ENCODE data around the gene DCC. TPM values are rescaled to one million over a fixed set of nuclear protein-coding genes. Genes with fewer than 3 reads are reported as not detected.

The DCC gene
- polyA plus RNA-seq, 2 of the 4 experiments (the other 2 are of a cell fraction) = 0.12 TPM; not detected in 1

- H3K4me3 ChIP-seq = no peak overlapping the region
- no peak overlapping the region for H3K27ac ChIP-seq
- FAIRE-seq = no peak
- 0% methylated on average over 2 of the region's 2 CpGs for WGBS (ENCODE audit: missing lambda C conversion rate)
- no peaks in the 10 kb centered on the region for H3K9me3 ChIP-seq
- no peak for TF ChIP-seq RCOR1 (IDR thresholded peaks at IDR 0.05; ENCODE audit: low read depth, low read length)
- no peak for TF ChIP-seq HOXB5 (CRISPR knock-in tag; IDR thresholded peaks at IDR 0.05)
- TF ChIP-seq PHF8 (IDR thresholded peaks at IDR 0.05; ENCODE audit: borderline replicate concordance, low read depth) = no peak
- no peak for TF ChIP-seq HEYL (CRISPR knock-in tag; IDR thresholded peaks at IDR 0.05)
- TF ChIP-seq, protein P1, sequence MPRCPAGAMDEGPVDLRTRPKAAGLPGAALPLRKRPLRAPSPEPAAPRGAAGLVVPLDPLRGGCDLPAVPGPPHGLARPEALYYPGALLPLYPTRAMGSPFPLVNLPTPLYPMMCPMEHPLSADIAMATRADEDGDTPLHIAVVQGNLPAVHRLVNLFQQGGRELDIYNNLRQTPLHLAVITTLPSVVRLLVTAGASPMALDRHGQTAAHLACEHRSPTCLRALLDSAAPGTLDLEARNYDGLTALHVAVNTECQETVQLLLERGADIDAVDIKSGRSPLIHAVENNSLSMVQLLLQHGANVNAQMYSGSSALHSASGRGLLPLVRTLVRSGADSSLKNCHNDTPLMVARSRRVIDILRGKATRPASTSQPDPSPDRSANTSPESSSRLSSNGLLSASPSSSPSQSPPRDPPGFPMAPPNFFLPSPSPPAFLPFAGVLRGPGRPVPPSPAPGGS (IDR thresholded peaks at IDR 0.05) = no peak
- no peak for TF ChIP-seq CBX2 (IDR thresholded peaks at IDR 0.05; ENCODE audit: borderline replicate concordance, low read depth)
- no peak for TF ChIP-seq TP53 (CRISPR knock-in tag; IDR thresholded peaks at IDR 0.05)
- no peak for TF ChIP-seq NPAS2 (CRISPR knock-in tag; IDR thresholded peaks at IDR 0.05; ENCODE audit: borderline replicate concordance)
- no peak for TF ChIP-seq JUNB (IDR thresholded peaks at IDR 0.05)
- no peak for TF ChIP-seq FOXS1 (CRISPR knock-in tag; IDR thresholded peaks at IDR 0.05)
- TF ChIP-seq POLR2A (IDR thresholded peaks at IDR 0.05; ENCODE audit: low read length) = no peak
- TF ChIP-seq GATA3 (IDR thresholded peaks at IDR 0.05; ENCODE audit: borderline replicate concordance) = no peak
- no peak for TF ChIP-seq KDM5A (IDR thresholded peaks at IDR 0.05)
- TF ChIP-seq ZSCAN20 (CRISPR knock-in tag; IDR thresholded peaks at IDR 0.05) = no peak
- no peak for TF ChIP-seq SREBF2 (IDR thresholded peaks at IDR 0.05)
- no peak for TF ChIP-seq NR3C1 (IDR thresholded peaks at IDR 0.05)
- no peak for TF ChIP-seq RAD21 (conservative IDR thresholded peaks at IDR 0.05 in 1 of 2, IDR thresholded peaks at IDR 0.05 in 1 of 2)
- no peak overlapping the region for H3K4me2 ChIP-seq
- CTCF ChIA-PET = no interaction called here
- ATAC-seq = no peak
- DNase-seq (ENCODE audit: low read depth in 1 of 2, low spot score in 1 of 2) = no peak
- POLR2A ChIA-PET = no interaction called here
- H3K4me1 ChIP-seq = no peaks in the 10 kb centered on the region
Observed at GRCh38 chr18:53443336-53443735, 1103.3 kb downstream of the DCC start.

DNA sequence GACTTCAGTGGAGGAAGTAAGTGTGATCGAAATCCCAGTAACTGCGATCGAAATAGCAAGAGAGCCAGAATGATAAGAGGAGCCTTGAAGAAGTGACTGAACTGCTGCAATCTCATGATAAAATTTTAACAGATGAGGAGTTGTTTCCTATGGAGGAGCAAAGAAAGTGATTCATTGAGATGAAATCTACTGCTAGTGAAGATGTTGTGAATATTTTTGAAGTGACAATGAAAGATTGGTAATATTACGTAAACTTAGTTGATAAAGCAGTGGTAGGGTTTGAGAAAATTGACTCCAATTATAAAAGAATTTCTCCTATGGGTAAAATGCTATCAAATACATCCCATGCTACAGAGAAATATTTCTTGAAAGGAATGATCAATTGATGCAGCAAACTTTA lies 1103.8 kb downstream of the DCC start:
- no peak for ATAC-seq
- FAIRE-seq = no peak
- POLR2A ChIA-PET = no interaction called here

GRCh38 chr18:53451902-53452301 lies 1111.9 kb downstream of the DCC start:
- Histone ChIP-seq H3K4me2 (no peak overlapping the region), H3K9me3 (no peaks in the 10 kb centered on the region), H3K4me1 (no peaks in the 10 kb centered on the region), H3K27ac (no peak overlapping the region), H3K4me3 (no peak overlapping the region)
- no peak for DNase-seq (ENCODE audit: low read depth in 1 of 2, low spot score in 1 of 2)
- FAIRE-seq = no peak
- ChIA-PET CTCF (no interaction called here), POLR2A (no interaction called here)
- ATAC-seq = no peak
- 0% methylated on average over 2 of the region's 2 CpGs for WGBS (ENCODE audit: missing lambda C conversion rate)
- TF ChIP-seq CBX8 (IDR thresholded peaks at IDR 0.05) (no peak), JUNB (IDR thresholded peaks at IDR 0.05) (no peak)

More for the DNA sequence above, 1103.8 kb downstream of the DCC start:
- Histone ChIP-seq H3K4me2 (no peak overlapping the region), H3K4me3 (no peak overlapping the region), H3K27ac (no peak overlapping the region), H3K9me3 (no peaks in the 10 kb centered on the region), H3K4me1 (no peaks in the 10 kb centered on the region)
- TF ChIP-seq HOXA7 (CRISPR knock-in tag; IDR thresholded peaks at IDR 0.05) = no peak
- TF ChIP-seq TFCP2L1 (CRISPR knock-in tag; IDR thresholded peaks at IDR 0.05) = no peak
- WGBS (ENCODE audit: missing lambda C conversion rate) = 29% methylated on average over 4 of the region's 4 CpGs
- CTCF ChIA-PET = no interaction called here
- no peak for DNase-seq (ENCODE audit: low read depth in 1 of 2, low spot score in 1 of 2)

DNA sequence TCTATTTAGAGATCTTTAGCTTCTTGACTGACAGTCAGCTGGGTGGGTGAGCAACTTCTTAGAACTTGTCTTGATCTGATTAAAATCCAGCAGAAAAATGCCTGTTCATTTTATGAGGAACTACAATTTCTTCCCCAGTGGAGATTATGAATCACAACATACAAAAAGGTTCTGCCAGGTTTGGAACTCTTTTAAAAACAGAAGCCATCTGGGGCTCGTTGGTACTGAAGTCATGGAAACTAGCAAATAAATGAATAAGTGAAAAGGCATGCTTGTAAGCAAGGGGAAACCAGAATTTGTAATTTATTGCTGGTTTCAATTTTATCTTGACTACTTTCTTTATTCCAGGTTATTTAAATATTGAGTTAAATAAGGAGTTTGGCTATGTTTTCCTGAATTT lies 1117.1 kb downstream of the DCC start:
- no peak for ATAC-seq
- WGBS (ENCODE audit: missing lambda C conversion rate) = 5% methylated on average over 1 of the region's 1 CpG

More for the DNA sequence above, 1117.1 kb downstream of the DCC start:
- Histone ChIP-seq H3K4me1 (no peaks in the 10 kb centered on the region), H3K4me3 (no peak overlapping the region), H3K4me2 (no peak overlapping the region), H3K27ac (no peak overlapping the region), H3K9me3 (no peaks in the 10 kb centered on the region)
- FAIRE-seq = no peak
- TF ChIP-seq RNF2 (IDR thresholded peaks at IDR 0.05; ENCODE audit: borderline replicate concordance, low read depth) (no peak), HDAC2 (IDR thresholded peaks at IDR 0.05) (no peak), FOSB (CRISPR knock-in tag; IDR thresholded peaks at IDR 0.05) (no peak), NR3C1 (IDR thresholded peaks at IDR 0.05) (no peak), SMC3 (IDR thresholded peaks at IDR 0.05) (no peak), NFE2L2 (conservative IDR thresholded peaks at IDR 0.05; ENCODE audit: low read length) (no peak)
- DNase-seq (ENCODE audit: low read depth in 1 of 2, low spot score in 1 of 2) = no peak
- ChIA-PET CTCF (no interaction called here), POLR2A (no interaction called here)

All from A549 (cell line).